ENCODE results near the gene ZNF814. TPM values are rescaled to one million over a fixed set of nuclear protein-coding genes. Genes with fewer than 3 reads are reported as not detected.

Gene ZNF814
- polyA plus RNA-seq, 1 experiment = 5.8 TPM

- ChIA-PET CTCF (no interaction called here), POLR2A (no interaction called here)
- TF ChIP-seq, protein P1, sequence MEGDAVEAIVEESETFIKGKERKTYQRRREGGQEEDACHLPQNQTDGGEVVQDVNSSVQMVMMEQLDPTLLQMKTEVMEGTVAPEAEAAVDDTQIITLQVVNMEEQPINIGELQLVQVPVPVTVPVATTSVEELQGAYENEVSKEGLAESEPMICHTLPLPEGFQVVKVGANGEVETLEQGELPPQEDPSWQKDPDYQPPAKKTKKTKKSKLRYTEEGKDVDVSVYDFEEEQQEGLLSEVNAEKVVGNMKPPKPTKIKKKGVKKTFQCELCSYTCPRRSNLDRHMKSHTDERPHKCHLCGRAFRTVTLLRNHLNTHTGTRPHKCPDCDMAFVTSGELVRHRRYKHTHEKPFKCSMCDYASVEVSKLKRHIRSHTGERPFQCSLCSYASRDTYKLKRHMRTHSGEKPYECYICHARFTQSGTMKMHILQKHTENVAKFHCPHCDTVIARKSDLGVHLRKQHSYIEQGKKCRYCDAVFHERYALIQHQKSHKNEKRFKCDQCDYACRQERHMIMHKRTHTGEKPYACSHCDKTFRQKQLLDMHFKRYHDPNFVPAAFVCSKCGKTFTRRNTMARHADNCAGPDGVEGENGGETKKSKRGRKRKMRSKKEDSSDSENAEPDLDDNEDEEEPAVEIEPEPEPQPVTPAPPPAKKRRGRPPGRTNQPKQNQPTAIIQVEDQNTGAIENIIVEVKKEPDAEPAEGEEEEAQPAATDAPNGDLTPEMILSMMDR (IDR thresholded peaks at IDR 0.05; ENCODE audit: insufficient read depth, low read depth, low read length) = no peak
- H3K4me3 ChIP-seq (ENCODE audit: low read depth, low read length) = peak overlapping the region; percentile 98
- H3K36me3 ChIP-seq (ENCODE audit: control insufficient read depth, insufficient read depth, low read length) = peaks cover 1% of the 10 kb centered on the region; the same call in 1 of the 2 replicates
- DNase-seq (ENCODE audit: low read depth) = no peak
- H3K27me3 ChIP-seq (ENCODE audit: control insufficient read depth, insufficient read depth, low read length) = no peaks in the 10 kb centered on the region
These were observed 68.2 kb downstream of the ZNF814 start for GRCh38 chr19:57820599-57820998.

DNA sequence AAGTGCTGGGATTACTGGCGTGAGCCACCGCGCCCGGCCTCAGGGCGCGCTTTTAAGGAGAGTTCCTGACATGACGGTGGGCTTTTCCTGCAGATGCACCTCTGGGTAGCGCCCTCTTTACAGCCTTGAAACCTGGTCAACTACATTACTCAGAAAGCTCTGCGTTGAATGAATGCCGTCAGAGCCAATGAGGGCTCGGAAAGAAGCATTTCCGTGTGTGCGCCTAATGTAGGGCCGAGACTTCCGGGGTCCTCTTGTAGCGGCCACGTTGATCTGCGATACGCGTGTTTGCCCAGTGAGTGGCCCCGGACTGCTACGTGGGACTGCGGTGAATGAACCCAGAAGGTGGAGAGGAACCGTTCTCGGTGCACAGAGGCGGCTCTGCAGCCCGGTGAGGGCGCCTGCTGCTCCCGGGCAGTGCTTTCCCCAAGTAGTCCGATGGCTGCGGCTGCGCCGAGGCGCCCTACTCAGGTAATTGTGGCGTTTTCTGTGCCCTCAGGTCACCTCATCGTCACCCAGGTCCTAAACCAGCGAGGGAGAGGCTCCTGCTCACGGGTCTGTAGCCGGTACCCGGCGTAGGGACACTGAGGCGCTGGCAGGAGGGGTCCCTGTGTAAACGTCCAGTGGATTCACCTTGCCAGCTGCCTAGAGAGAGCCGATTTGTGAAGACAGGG, 69.2 kb downstream of the ZNF814 start:
- Histone ChIP-seq H3K27me3 (ENCODE audit: control insufficient read depth, insufficient read depth, low read length) (no peaks in the 10 kb centered on the region), H3K36me3 (ENCODE audit: control insufficient read depth, insufficient read depth, low read length) (peaks cover 1% of the 10 kb centered on the region; the same call in 1 of the 2 replicates), H3K4me3 (ENCODE audit: low read depth, low read length) (peak overlapping the region; percentile 98)
- TF ChIP-seq, protein P1 (IDR thresholded peaks at IDR 0.05; ENCODE audit: insufficient read depth, low read depth, low read length) = peak; percentile 26
- DNase-seq (ENCODE audit: low read depth) = peak; percentile 70
- ChIA-PET CTCF (no interaction called here), POLR2A (no interaction called here)

DNA sequence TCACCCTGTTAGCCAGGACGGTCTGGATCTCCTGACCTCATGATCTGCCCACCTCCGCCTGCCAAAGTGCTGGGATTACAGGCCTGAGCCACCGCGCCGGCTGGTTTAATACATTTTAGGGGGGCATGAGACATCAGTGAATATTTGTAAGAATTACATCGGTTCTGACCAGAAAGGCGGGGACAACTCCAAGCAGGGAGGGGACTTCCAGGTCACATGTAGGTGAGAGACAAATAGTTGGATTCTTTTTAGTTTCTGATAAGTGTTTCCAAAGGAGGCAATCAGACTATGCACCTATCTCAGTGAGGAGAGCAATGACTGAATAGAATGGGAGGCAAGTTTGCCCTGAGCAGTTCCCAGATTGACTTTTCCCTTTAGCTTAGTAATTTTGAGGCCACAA, 70.5 kb downstream of the ZNF814 start:
- DNase-seq (ENCODE audit: low read depth) = no peak
- POLR2A ChIA-PET = no interaction called here
- Histone ChIP-seq H3K36me3 (ENCODE audit: control insufficient read depth, insufficient read depth, low read length) (peaks cover 1% of the 10 kb centered on the region; the same call in 1 of the 2 replicates), H3K4me3 (ENCODE audit: low read depth, low read length) (no peak overlapping the region), H3K27me3 (ENCODE audit: control insufficient read depth, insufficient read depth, low read length) (no peaks in the 10 kb centered on the region)
- TF ChIP-seq, protein P1 (IDR thresholded peaks at IDR 0.05; ENCODE audit: insufficient read depth, low read depth, low read length) = no peak
- CTCF ChIA-PET = interaction anchor here (1.2 kb wide), 1 partner anchor 337 kb away, joined by 3 read pairs; no protein-coding TSS in a partner anchor

GRCh38 chr19:57817976-57818375, 70.9 kb downstream of the ZNF814 start:
- Histone ChIP-seq H3K27me3 (ENCODE audit: control insufficient read depth, insufficient read depth, low read length) (no peaks in the 10 kb centered on the region), H3K36me3 (ENCODE audit: control insufficient read depth, insufficient read depth, low read length) (peaks cover 1% of the 10 kb centered on the region; the same call in 1 of the 2 replicates), H3K4me3 (ENCODE audit: low read depth, low read length) (no peak overlapping the region)
- no peak for DNase-seq (ENCODE audit: low read depth)
- ChIA-PET POLR2A (no interaction called here), CTCF (interaction anchor here (1.2 kb wide), 1 partner anchor 338 kb away, joined by 3 read pairs; no protein-coding TSS in a partner anchor)
- TF ChIP-seq, protein P1 (IDR thresholded peaks at IDR 0.05; ENCODE audit: insufficient read depth, low read depth, low read length) = no peak

GRCh38 chr19:57816652-57817051, 72.2 kb downstream of the ZNF814 start:
- H3K4me3 ChIP-seq (ENCODE audit: low read depth, low read length) = no peak overlapping the region
- no peaks in the 10 kb centered on the region; the same call in 1 of the 2 replicates for H3K36me3 ChIP-seq (ENCODE audit: control insufficient read depth, insufficient read depth, low read length)
- ChIA-PET CTCF (no interaction called here), POLR2A (no interaction called here)
- TF ChIP-seq, protein P1 (IDR thresholded peaks at IDR 0.05; ENCODE audit: insufficient read depth, low read depth, low read length) = no peak
- no peak for DNase-seq (ENCODE audit: low read depth)
- H3K27me3 ChIP-seq (ENCODE audit: control insufficient read depth, insufficient read depth, low read length) = no peaks in the 10 kb centered on the region
